NCI-H748 treated with DMSO at 0.1 percent for 48 hours (cell line): ENCODE data around the gene NFIC.
"Not testable (repeated sequence)": the region's sequence is repeated elsewhere in the genome, so short reads cannot be mapped to it uniquely, and the experiment has no call there.

Experiments
- DNase-seq: peaks from one replicate; lab custom pipeline; 2025; lab: John Stamatoyannopoulos, UW

The NFIC gene

DNA sequence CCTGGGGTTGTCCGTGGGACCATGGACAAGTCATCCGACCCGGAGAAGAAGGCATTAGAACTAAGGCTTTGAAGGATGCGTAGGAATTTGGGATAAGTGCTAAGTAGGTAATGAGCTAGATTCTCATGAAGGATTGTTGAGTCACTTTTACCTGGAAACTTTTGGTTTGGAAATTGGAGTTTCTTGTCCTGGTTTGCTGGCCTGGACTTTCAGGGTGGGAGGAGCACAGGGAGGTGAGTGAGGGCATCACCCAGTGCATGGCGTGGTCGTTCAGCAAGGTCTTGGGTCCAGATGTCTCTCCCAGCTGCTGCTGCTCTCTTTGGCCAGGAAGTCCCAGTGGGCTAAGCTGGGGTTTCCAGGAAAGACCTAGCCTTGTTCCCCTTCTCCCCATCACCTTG, 7.6 kb downstream of the NFIC start:
- no peak for DNase-seq

DNA sequence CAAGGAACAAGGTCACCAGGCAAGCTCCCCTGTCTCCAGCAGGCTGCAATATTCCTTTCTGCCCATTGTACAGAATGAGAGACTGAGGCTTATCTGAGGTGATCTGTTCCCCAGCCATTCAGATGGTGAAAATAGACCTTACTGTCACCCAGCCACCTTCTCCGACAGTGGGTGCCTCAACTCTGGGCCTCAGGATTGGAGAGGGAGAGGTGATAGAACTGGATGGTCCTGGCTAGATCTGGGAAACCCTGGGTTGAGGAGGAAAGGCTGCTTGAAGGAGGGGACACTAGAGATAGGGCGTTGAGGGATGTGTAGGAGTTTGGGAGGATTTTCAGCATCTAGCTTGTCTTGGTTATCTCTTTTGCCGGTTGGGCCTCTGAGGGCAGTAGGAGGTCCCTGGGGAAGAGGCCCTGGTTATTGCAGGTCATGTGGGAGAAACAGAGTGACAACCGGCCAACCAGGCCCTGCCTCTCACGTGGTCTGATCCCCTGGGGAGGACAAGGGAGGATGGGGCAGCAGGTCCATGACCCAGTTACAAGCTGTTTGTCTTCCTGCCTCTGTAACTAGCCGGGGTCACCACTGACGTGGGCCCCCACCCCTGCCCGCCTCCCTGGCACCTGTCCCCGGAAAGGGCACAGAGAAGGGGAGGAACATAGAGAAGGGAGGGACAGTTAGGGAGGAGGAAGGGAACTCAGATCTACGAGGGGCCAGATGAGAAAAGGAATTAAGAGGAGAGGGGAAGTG, 8.2 kb downstream of the NFIC start:
- DNase-seq: no peak

DNA sequence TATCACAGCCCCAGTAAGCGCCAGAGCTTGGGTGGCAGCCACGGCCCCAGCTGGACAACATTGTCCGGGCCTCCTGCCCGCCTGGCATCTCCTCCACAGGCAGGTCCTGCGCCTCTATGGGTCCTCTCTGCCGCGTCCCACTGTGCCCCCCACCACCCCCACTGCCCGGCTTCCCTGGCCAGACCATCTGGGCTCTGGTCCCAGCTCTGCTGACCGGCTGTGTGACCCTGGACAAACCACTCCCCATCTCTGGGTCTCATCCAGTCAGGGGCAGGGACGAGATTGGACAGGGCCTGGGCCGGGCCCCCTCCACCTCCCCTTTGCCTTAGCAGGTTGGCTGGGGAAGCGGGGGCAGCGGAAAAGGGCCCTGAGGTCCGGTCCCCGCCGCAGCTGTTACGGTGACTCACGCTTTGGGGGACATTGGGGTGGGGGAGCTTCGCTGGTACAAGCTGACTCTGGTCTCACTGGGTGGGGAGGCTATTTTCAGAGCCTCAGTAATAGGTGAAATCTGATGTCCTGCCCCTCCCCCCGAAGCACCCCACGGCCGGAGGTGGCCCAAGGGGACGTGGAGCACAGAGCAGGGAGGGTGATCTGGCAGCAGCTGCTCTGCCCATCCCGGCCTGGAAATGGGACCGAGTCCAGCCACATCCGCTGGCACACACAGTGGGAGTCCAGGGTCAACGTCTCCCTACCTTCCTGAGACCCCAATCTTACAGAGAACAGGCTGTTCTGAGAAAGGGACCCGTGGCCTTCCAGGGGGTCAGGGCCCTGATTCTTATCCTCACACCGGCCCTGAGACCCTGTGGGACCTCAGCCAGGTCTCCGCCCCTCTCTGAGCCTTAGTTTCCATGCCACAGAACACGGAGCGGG, 9.1 kb downstream of the NFIC start:
- no peak for DNase-seq

DNA sequence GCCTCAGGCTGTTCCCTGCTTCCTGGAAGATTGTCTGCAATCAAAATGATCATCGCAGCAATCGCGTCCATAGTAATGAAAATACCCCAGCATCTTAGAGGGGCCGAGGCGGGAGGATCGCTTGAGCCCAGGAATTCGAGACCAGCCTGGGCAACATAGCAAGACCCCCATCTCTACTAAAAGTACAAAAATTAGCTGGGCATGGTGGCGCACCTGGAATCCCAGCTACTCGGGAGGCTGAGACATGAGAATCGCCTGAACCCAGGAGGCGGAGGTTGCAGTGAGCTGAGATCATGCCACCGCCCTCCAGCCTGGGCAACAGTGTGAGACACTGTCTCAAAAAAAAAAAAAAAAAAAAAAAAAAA, 9.7 kb downstream of the NFIC start:
- DNase-seq: not testable (repeated sequence)

DNA sequence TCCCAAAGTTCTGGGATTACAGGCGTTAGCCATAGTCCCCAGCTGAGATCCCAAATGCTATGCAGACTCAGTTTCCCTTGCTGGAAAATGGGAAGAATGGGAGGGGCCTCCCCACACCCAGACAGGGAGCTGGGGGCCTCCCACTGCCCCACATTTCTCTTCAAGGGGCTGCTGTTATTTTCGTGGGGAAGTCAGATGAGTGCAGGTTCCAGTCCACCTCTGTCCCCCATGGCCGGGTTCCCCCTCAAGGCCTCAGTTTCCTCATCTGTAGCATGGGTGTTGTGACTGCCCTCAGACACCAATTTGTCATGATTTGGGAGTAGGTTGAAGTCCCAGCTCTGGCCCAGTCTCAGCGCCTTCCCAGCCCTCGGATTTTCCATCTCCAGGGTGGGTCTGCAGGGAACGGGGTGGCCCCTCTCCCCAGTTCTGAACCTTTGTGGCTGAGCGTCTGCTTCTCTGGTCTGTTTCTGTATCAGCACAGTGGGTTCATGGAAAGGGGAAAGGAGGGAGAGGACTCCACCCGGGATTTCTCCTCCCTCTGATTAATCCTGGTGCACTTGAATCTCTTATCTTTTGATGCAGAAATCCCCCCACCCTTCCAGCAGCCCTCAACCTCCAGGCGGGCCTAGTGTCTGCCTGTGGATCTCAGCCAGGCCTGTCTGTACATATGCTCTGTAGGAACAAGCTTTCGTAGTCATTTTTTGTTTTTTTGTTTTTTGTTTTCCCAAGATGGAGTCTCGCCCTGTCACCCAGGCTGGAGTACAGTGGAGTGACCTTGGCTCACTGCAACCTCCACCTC, 12.2 kb downstream of the NFIC start:
- DNase-seq: no peak

DNA sequence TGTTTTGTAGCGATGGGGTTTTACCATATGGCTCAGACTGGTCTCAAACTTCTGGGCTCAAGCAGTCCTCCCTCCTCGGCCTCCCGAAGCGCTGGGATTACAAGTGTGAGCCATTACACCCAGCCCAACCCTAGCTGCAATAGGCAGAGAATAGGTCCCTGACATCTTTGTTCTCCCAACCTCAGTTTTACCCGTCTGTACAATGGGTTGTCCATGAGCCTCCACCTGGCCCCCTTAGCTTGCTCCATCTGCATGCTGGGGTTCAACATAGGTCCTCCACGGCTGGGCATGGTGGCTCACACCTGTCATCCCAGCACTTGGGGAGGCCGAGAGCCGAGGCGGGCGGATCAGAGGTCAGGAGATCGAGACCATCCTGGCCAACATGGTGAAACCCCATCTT, 14.4 kb downstream of the NFIC start:
- no peak for DNase-seq

DNA sequence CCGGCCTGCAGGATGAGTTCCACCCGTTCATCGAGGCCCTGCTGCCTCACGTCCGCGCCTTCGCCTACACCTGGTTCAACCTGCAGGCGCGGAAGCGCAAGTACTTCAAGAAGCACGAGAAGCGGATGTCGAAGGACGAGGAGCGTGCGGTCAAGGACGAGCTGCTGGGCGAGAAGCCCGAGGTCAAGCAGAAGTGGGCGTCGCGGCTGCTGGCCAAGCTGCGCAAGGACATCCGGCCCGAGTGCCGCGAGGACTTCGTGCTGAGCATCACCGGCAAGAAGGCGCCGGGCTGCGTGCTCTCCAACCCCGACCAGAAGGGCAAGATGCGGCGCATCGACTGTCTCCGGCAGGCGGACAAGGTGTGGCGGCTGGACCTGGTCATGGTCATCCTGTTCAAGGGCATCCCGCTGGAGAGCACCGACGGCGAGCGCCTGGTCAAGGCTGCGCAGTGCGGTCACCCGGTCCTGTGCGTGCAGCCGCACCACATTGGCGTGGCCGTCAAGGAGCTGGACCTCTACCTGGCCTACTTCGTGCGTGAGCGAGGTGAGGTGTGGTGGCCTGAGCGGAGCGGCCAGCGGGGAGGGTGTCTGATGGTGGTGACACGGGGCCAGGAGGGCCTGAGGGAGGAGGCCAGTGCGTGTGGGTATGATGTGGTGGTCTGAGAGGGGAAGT, 15.5 kb downstream of the NFIC start:
- DNase-seq: no peak

DNA sequence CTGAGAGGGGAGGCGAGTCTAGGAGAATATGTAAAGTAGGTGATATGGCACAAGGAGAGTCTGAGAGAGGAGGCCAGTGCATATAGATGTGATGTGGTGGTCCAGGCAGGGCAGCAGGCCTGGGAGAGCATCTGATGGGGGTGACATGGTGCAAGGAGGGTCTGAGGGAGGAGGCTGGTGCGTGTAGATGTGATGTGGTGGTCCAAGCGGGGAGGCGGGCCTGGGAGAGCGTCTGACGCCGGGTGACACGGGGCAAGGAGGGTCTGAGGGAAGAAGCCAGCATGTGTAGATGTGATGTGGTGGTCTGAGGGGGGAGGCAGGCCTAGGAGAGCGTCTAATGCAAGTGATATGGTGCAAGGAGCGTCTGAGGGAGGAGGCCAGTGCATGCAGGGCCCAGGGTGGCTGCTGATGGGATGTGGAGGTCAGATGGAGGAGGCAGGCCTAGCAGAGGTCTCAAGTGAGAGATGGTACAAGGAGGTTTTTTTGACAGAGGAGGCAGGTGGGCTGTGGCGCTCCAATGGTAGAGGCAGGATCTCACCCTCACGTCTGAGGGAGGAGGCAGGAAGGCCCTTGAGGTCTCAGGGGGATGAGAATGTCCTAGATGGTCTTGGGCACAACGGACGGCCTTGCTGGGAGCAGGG, 16.2 kb downstream of the NFIC start:
- no peak for DNase-seq

DNA sequence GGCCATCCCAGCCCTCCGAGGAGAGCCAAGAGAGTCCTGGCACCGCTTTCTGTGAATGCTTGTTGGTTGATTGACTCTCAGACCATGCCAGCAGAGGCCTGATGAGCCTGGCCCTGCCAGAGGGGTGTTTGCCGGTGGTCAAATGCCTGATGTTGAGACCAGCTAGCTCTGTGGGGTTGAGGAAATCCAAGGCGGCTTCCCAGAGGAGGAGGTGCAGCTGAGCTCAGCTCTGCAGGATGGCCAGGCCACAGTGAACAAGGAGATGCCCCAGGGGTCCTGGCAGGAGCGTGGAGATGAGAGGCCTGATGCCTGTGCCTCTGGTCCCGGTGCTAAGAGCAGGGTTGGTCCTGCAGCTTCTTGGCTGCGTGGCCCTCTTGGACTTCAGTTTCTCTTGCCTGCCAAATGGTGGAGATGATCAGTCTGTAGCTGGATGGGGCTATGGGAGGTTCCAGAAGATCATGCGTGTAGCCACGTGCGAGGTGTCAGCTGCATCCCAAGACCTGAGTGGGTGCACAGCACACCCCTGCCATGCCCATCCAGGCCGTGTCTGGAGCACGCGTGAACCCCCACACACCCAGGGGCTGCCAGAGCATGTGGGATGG, 16.8 kb downstream of the NFIC start:
- no peak for DNase-seq

DNA sequence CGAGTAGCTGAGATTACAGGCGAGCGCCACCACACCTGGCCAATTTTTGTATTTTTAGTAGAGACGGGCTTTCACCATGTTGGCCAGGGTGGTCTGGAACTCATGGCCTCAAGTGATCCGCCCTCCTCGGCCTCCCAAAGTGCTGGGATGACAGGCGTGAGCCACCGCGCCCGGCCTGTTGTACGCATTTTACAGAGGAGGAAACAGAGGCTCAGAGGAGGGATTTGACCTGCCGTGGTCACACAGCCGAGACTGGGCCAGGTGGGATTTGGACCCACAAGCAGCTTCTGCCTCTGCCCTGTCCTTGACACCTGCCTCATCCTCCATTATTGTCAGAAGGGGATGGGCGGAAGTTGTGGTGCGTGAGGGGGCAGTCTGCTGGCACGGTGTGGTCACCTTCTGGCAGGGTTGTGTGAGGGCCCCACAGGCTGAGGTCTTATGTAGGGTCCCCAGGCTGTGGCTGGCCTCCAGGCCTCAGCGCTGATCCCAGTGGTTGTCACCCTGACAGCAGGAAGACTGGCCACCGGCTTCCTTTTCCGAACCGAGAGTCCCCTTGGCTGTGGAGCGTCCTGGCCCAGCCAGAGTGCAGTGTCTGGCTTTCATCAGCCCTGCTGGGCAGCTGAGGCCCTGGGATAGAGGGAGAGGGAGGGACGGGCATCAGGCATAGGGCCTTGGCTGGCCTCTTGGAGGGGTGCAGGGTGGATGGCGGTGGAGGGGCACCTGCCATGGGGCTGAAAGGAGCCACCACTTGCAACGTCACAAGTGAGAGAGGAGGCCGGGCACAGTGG, 20.3 kb downstream of the NFIC start:
- DNase-seq: no peak

DNA sequence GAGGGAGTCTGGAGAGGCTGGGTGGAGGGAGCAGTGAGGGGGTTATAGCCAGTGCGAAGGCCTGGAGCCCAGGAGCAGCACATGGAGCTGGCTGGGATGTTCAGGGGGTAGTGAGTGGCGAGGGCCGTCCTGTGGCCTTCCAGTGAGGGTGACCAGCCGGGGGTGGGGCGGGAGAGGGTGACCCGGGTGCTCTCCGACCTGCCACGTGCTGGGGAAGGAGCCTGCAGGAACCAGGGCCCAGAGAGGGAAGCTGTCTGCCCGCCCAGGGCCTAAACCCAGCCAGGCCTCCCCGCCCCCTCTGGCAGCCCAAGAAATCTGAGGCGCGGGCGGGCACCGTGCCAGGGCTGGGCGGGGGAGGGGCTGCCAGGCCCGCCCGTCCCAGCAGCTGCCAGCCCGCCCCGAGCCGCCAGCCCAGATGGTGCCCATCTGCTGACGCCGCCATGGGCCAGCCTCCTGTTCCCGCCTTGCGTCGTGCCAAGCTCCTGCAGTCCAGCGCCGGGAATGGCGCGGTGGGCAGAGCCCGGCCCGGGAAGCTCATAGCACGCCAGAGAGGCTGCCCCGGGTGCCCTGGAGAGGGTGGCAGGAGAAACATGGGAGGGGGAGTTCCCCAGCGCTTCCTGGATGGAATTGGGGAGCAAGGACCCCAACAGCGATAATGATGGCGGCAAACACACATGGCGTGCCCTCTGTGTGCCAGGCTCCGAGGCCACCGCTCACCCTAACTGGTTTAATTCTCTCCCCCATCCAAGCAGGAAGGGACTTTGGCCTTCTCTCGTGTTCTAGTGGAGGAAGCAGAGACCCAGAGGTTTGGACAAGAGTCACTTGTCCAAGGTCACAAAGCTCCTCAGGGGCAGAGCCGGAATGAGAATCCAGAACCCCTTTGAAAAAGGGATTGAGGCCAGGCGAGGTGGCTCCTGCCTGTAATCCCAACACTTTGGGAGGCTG, 21.5 kb downstream of the NFIC start:
- DNase-seq: no peak

DNA sequence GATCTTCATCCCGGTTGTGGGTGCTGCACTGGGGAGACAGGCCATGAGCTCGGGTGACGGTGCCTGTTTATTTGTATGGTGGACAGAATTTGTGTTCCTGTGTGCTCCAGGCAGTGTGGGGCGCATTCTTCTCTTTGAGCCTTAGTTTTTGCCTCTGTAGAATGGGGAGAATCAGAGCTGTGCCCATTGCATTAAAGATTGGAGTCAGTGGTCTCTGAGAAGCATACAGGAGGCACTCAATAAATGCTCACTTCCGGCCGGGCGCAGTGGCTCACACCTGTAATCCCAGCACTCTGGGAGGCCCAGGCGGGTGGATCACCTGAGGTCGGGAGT, 23.0 kb downstream of the NFIC start:
- DNase-seq: no peak

DNA sequence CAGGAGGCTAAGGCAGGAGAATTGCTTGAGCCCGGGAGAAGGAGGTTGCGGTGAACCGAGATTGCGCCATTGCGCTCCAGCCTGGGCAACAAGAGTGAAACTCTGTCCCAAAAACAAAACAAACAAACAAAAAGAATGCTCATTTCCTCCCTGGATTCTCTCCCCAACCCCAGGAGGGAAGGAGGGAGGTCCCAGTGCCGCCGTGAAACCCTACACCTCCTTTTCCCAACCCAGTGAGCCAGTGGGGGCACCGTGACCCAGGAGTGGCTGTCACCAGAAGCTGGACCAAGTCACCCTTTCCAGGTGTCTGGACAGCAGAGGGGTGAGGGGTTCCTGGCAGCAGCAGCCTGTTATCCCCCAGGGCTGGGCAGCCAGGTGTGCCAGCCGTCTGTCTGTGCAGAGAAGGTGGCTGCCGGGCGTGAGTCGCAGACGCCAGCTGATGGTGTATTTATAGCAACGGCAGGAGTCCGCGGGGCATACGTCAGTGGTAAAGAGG, 23.5 kb downstream of the NFIC start:
- no peak for DNase-seq

DNA sequence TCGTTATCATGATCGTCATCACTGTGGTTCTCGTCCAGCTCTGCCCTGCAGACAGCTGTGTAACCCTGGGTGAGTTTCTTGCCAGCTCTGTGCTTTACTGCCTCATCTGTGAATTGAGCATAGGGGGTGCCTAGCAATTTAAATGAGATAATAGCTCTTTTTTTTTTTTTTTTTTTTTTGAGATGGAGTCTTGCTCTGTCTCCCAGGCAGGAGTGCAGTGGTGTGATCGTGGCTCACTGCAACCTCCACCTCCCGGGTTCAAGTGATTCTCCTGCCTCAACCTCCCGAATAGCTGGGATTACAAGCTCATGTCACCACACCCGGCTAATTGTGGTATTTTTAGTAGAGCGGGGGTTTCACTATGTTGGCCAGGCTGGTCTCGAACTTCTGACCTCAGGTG, 25.5 kb downstream of the NFIC start:
- not testable (repeated sequence) for DNase-seq

DNA sequence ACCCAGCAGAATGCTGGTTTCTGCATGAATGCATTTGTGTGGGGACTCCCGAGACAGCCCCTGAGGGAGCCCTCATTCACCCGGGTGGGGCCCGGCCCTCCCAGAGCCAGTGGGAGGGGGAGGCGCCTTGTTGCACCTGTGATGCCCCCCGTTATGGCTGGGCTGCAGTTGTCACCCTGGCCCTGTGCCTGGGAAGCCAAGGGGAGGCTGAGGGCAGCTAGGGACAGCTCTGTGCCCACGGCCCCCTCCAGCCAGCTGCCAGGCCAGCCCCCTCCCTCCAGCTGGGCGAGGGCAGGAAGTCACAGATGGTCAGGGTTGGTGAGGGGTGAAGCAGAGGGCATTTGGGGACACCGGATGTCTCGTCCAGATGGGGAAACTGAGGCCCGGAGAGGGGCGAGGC, 26.1 kb downstream of the NFIC start:
- no peak for DNase-seq

DNA sequence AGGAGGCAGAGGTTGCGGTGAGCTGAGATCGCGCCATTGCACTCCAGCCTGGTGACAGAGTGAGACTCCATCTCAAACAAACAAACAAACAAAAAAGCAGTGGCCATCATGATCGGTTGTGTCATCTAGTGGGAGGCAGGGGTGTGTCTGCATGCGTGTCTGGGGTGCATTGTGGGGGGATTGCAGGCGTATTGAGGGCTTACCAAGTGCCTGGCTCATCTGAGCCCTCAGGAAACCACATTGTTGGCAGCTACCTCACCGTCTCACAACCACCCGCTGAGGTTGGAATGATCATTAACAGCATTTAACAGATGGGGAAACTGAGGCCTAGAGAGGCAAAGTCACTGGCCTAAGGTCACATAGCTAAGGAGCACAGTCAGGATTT, 30.5 kb downstream of the NFIC start:
- DNase-seq: no peak

DNA sequence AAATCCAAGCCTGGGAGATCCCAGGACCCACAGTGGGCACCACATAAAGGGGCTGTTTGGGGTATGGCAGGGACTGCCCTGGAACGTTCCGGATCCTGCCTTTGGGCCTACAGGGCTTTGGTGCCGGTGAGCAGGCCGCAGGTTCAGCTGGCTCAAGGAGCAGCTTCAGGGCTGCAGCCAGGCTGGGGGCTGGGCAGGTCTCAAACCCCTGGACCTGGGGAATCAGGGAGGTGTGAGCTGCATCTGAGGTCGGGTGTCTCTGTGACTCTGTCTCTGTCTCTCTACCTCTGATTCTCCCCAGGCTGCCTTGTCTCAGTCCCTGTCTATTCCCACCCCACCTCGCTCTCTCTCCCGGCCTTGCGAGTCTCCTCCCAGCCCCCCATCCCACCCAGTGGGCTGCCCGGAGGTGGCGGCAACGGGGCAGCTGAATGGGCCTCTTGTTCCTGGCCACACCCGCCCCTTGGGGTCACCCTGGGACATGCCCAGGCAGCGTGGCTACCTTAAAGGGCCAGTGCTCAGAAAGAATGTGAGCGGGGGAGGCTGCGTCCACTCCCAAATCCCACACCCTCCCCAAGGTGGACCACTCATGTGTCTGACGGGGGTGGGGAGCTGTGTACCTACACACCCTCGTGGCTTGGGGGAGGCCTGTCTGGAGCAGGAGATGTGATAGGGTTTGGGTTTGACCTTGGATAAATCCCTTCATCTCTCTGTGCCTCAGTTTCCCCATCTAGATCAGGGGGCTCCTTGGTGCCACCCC, 31.1 kb downstream of the NFIC start:
- no peak for DNase-seq

DNA sequence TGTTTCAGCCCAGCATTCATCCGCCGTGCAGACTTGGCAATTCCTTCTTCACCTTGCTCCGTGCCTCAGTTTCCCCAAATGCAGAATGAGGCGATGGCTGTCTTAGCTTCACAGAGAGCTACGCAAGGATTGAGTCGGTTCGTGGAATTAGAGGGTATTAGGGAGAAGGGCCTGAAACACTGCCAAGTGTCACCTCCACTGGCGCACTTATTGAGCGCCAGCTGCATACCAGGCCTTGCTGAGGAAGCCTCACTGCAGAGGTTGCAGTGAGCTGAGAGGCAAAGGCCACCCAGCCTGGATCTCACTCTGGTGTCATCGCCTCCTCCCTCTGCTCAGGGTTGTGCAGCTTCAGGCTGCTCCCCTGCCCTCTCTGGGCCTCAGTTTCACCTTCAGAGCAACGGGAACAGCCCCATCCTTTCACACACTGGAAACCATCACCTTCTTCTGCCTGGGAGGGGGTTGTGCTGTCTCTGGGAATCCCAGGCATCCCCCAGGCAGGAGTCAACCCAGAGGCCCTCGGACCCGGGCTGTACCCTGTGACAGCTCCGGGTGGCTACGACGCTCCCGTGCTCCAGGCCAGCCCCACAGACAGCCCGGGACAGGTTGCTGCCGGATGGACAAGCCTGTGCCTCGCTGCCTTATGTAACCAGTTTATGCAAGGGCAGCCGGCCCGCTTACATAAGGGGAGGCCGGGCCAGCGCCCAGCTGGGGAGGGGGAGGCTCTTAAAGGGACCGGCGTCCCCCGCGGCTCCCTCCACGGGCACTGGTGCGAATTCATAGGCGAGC, 31.9 kb downstream of the NFIC start:
- DNase-seq: no peak
